ENCODE measurements around the gene SARNP. TPM values are rescaled to one million over a fixed set of nuclear protein-coding genes. Genes with fewer than 3 reads are reported as not detected.

The SARNP gene
- total RNA-seq, 4 donors from 2014 or later = 50.3 to 90.5 (median 63.3) TPM

- Histone ChIP-seq H3K27me3 (no peaks in the 10 kb centered on the region), H3K27ac (peak overlapping the region in 3 of 4 donors; percentile 86 to 92 (median 91)), H3K4me1 (peaks cover 0 to 79% (median 25%) of the 10 kb centered on the region in 3 donors), H3K9me3 (no peaks in the 10 kb centered on the region), H3K4me3 (peak overlapping the region in 1 of 2 donors; percentile 75), H3K36me3 (peaks cover 0 to 12% of the 10 kb centered on the region in 2 donors)
- TF ChIP-seq POLR2A (IDR thresholded peaks at IDR 0.05) (no peak), EP300 (IDR thresholded peaks at IDR 0.05) (no peak), POLR2AphosphoS5 (IDR thresholded peaks at IDR 0.05) (no peak)
- TF ChIP-seq, protein P1, sequence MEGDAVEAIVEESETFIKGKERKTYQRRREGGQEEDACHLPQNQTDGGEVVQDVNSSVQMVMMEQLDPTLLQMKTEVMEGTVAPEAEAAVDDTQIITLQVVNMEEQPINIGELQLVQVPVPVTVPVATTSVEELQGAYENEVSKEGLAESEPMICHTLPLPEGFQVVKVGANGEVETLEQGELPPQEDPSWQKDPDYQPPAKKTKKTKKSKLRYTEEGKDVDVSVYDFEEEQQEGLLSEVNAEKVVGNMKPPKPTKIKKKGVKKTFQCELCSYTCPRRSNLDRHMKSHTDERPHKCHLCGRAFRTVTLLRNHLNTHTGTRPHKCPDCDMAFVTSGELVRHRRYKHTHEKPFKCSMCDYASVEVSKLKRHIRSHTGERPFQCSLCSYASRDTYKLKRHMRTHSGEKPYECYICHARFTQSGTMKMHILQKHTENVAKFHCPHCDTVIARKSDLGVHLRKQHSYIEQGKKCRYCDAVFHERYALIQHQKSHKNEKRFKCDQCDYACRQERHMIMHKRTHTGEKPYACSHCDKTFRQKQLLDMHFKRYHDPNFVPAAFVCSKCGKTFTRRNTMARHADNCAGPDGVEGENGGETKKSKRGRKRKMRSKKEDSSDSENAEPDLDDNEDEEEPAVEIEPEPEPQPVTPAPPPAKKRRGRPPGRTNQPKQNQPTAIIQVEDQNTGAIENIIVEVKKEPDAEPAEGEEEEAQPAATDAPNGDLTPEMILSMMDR (IDR thresholded peaks at IDR 0.05) = no peak
- no peak for ATAC-seq
- WGBS, 2 donors (ENCODE audit: low coverage in 1 of 2) = 75% methylated on average over 2 of the region's 5 CpGs; no CpG with 5 or more reads in 1 of the 2 donors
Measured at GRCh38 chr12:55828357-55828756, 10.8 kb upstream of the SARNP start.

- Histone ChIP-seq H3K27ac (peak overlapping the region in 3 of 4 donors; percentile 33 to 91 (median 86)), H3K36me3 (peaks cover 0 to 14% of the 10 kb centered on the region in 2 donors), H3K9me3 (no peaks in the 10 kb centered on the region), H3K27me3 (no peaks in the 10 kb centered on the region), H3K4me1 (peaks cover 0 to 76% (median 25%) of the 10 kb centered on the region in 3 donors), H3K4me3 (no peak overlapping the region)
- TF ChIP-seq POLR2A (IDR thresholded peaks at IDR 0.05) (no peak), POLR2AphosphoS5 (IDR thresholded peaks at IDR 0.05) (no peak), EP300 (IDR thresholded peaks at IDR 0.05) (no peak)
- TF ChIP-seq, protein P1 (IDR thresholded peaks at IDR 0.05) = no peak
- no peak for ATAC-seq
- 91% methylated on average over 6 to 15 of the region's 15 CpGs for WGBS, 2 donors (ENCODE audit: low coverage in 1 of 2)
Measured at GRCh38 chr12:55827806-55828205, 10.3 kb upstream of the SARNP start.

- H3K4me3 ChIP-seq = no peak overlapping the region
- H3K27ac ChIP-seq = no peak overlapping the region
- no peaks in the 10 kb centered on the region for H3K9me3 ChIP-seq
- TF ChIP-seq, protein P1 (IDR thresholded peaks at IDR 0.05) = no peak
- TF ChIP-seq EP300 (IDR thresholded peaks at IDR 0.05) (no peak), POLR2AphosphoS5 (IDR thresholded peaks at IDR 0.05) (no peak), POLR2A (IDR thresholded peaks at IDR 0.05) (no peak)
- ATAC-seq = no peak
- peaks cover 0 to 50% (median 22%) of the 10 kb centered on the region in 3 donors for H3K4me1 ChIP-seq
- 60 to 80% methylated on average over 1 to 3 of the region's 5 CpGs for WGBS, 2 donors (ENCODE audit: low coverage in 1 of 2)
- peaks cover 0 to 45% of the 10 kb centered on the region in 2 donors for H3K36me3 ChIP-seq
- H3K27me3 ChIP-seq = no peaks in the 10 kb centered on the region
Measured at GRCh38 chr12:55824726-55825125, 7.2 kb upstream of the SARNP start.

- TF ChIP-seq POLR2AphosphoS5 (IDR thresholded peaks at IDR 0.05) (no peak), EP300 (IDR thresholded peaks at IDR 0.05) (no peak), POLR2A (IDR thresholded peaks at IDR 0.05) (no peak)
- TF ChIP-seq, protein P1 (IDR thresholded peaks at IDR 0.05) = no peak
- no peaks in the 10 kb centered on the region for H3K9me3 ChIP-seq
- no peaks in the 10 kb centered on the region for H3K27me3 ChIP-seq
- peaks cover 0 to 51% (median 22%) of the 10 kb centered on the region in 3 donors for H3K4me1 ChIP-seq
- ATAC-seq = no peak
- WGBS, 2 donors (ENCODE audit: low coverage in 1 of 2) = 83 to 90% methylated on average over 3 to 4 of the region's 4 CpGs
- no peak overlapping the region for H3K27ac ChIP-seq
- H3K4me3 ChIP-seq = no peak overlapping the region
- H3K36me3 ChIP-seq = peaks cover 0 to 51% of the 10 kb centered on the region in 2 donors
Measured at GRCh38 chr12:55823419-55823818, 5.9 kb upstream of the SARNP start.

DNA sequence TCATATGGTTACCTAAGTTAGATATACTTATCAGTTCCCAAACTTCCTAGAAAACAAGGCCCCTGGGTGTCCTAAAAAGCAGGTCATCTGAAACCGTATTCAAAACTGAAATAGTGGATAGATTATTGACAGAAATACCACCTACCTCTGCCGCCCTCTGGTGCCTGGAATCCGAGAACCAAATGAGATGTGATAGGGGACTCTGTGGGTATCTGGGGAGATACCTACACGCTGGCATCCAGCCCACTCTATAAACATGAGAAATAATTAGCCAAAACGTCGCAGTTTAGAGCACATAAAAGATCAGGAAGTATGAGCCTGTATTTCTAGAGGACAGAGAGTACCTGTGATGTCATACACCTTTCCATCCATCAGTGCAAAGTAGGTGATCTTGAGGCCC is 4.7 kb upstream of the SARNP start:
- Histone ChIP-seq H3K27me3 (no peaks in the 10 kb centered on the region), H3K36me3 (peaks cover 0 to 48% of the 10 kb centered on the region in 2 donors), H3K4me3 (no peak overlapping the region), H3K27ac (no peak overlapping the region), H3K4me1 (peaks cover 0 to 42% (median 13%) of the 10 kb centered on the region in 3 donors), H3K9me3 (no peaks in the 10 kb centered on the region)
- no peak for ATAC-seq
- WGBS, 2 donors (ENCODE audit: low coverage in 1 of 2) = 29 to 36% methylated on average over 6 of the region's 6 CpGs
- TF ChIP-seq EP300 (IDR thresholded peaks at IDR 0.05) (no peak), POLR2AphosphoS5 (IDR thresholded peaks at IDR 0.05) (no peak)
- TF ChIP-seq, protein P1 (IDR thresholded peaks at IDR 0.05) = peak in 1 of 4 experiments; percentile 16
